RWPE2 (cell line): ENCODE data around the gene SEMA4A.

ENCODE experiments used
- ATAC-seq: fragments of 200-7000 bp; cut with Tn5 transposase; 3 replicates; pipeline ENCODE4 v1.9.1; 2021; ENCODE audit warnings: low read depth
- DNase-seq: peaks from one replicate; pipeline ENCODE4 v3.0.0-alpha.2; 2020; ENCODE audit warnings: low spot score
- H3K27ac ChIP-seq: fragments of 450-650 bp; 2 replicates; pipeline ENCODE4 v1.5.1; 2017; ENCODE audit warnings: mild to moderate bottlenecking; ENCODE audit not compliant: poor library complexity, severe bottlenecking
- H3K27me3 ChIP-seq: fragments of 250-450 bp; sonication (Bioruptor Pico); 2 replicates; pipeline ENCODE4 v1.5.1; 2021; ENCODE audit warnings: mild to moderate bottlenecking, moderate library complexity; ENCODE audit not compliant: insufficient read depth, poor library complexity, severe bottlenecking
- H3K36me3 ChIP-seq: fragments of 250-450 bp; sonication (Bioruptor Pico); 2 replicates; pipeline ENCODE4 v1.5.1; 2020; ENCODE audit warnings: low read depth, mild to moderate bottlenecking, moderate library complexity
- H3K4me1 ChIP-seq: fragments of 250-450 bp; sonication (Bioruptor Pico); 2 replicates; pipeline ENCODE4 v1.5.1; 2021; ENCODE audit warnings: mild to moderate bottlenecking, moderate library complexity; ENCODE audit not compliant: insufficient read depth, poor library complexity, severe bottlenecking
- H3K4me3 ChIP-seq: fragments of 250-450 bp; sonication (Bioruptor Pico); 2 replicates; pipeline ENCODE4 v1.5.1; 2021; ENCODE audit warnings: mild to moderate bottlenecking, moderate library complexity; ENCODE audit not compliant: severe bottlenecking
- H3K9me3 ChIP-seq: fragments of 250-450 bp; sonication (Bioruptor Pico); 2 replicates; pipeline ENCODE4 v1.5.1; 2021; ENCODE audit warnings: mild to moderate bottlenecking, moderate library complexity; ENCODE audit not compliant: severe bottlenecking
- CTCF ChIP-seq: fragments of 450-650 bp; IDR thresholded peaks from one replicate; pipeline ENCODE4 v1.5.1; 2017; ENCODE audit warnings: mild to moderate bottlenecking, moderate library complexity; ENCODE audit not compliant: poor library complexity, severe bottlenecking

The SEMA4A gene

GRCh38 chr1:156164125-156164831 lies 10.9 kb downstream of the SEMA4A start:
- DNase-seq (no peak), ATAC-seq (no peak)
- no peaks in the 10 kb centered on the region for H3K36me3 ChIP-seq
- H3K27me3 ChIP-seq, result no peaks in the 10 kb centered on the region
- H3K4me1 ChIP-seq, result no peaks in the 10 kb centered on the region
- no peak overlapping the region for H3K27ac ChIP-seq
- H3K4me3 ChIP-seq, result no peak overlapping the region
- H3K9me3 ChIP-seq, result no peaks in the 10 kb centered on the region
- TF ChIP-seq CTCF, result no peak

GRCh38 chr1:156165083-156165482 lies 11.7 kb downstream of the SEMA4A start:
- Histone ChIP-seq H3K9me3 (no peaks in the 10 kb centered on the region), H3K27ac (no peak overlapping the region), H3K4me3 (no peak overlapping the region), H3K4me1 (no peaks in the 10 kb centered on the region), H3K27me3 (no peaks in the 10 kb centered on the region), H3K36me3 (no peaks in the 10 kb centered on the region)
- ATAC-seq (no peak), DNase-seq (no peak)
- TF ChIP-seq CTCF, result no peak

GRCh38 chr1:156167536-156167935 lies 14.2 kb downstream of the SEMA4A start:
- Histone ChIP-seq H3K4me1 (no peaks in the 10 kb centered on the region), H3K27me3 (no peaks in the 10 kb centered on the region), H3K9me3 (no peaks in the 10 kb centered on the region), H3K36me3 (no peaks in the 10 kb centered on the region), H3K4me3 (no peak overlapping the region), H3K27ac (no peak overlapping the region)
- DNase-seq, result no peak
- no peak for TF ChIP-seq CTCF
- ATAC-seq, result no peak

- H3K4me1 ChIP-seq, result no peaks in the 10 kb centered on the region
- no peak overlapping the region for H3K4me3 ChIP-seq
- H3K27ac ChIP-seq, result no peak overlapping the region
- H3K27me3 ChIP-seq, result no peaks in the 10 kb centered on the region
- no peak for DNase-seq
- H3K9me3 ChIP-seq, result no peaks in the 10 kb centered on the region
- H3K36me3 ChIP-seq, result no peaks in the 10 kb centered on the region
- TF ChIP-seq CTCF, result no peak
- no peak for ATAC-seq
Measured at GRCh38 chr1:156172696-156173470, 19.5 kb downstream of the SEMA4A start.

GRCh38 chr1:156176610-156177210 lies 23.3 kb downstream of the SEMA4A start:
- H3K27me3 ChIP-seq, result no peaks in the 10 kb centered on the region
- H3K4me1 ChIP-seq, result no peaks in the 10 kb centered on the region
- H3K4me3 ChIP-seq, result no peak overlapping the region
- no peaks in the 10 kb centered on the region for H3K36me3 ChIP-seq
- TF ChIP-seq CTCF, result no peak
- H3K9me3 ChIP-seq, result no peaks in the 10 kb centered on the region
- ATAC-seq (0 out of 3 replicates have a peak, but pooled peaks have one; percentile 29), DNase-seq (no peak)
- no peak overlapping the region for H3K27ac ChIP-seq
